OCI-LY7 (cell line): ENCODE data around the gene OPTN. TPM values are rescaled to one million over a fixed set of nuclear protein-coding genes. Genes with fewer than 3 reads are reported as not detected.

Experiments
- BruUV-seq: library from RNA; stranded (reverse); fragments of 400-500 nt; replicated peaks from 2 replicates; lab custom pipeline; 2021; lab: Mats Ljungman, UMichigan
- CTCF ChIA-PET: fragments of 300-600 bp; sonication (Branson Sonifier 250); formaldehyde crosslinking; loops from one replicate; lab custom pipeline; 2022; ENCODE audit warnings: antibody characterized with exemption; ENCODE audit not compliant: unreplicated experiment; lab: Charles Lee
- POLR2A ChIA-PET: fragments of 300-600 bp; sonication (Branson Sonifier 250); formaldehyde crosslinking; loops from one replicate; lab custom pipeline; 2022; ENCODE audit warnings: antibody characterized with exemption; lab: Charles Lee
- DNase-seq: peaks from one replicate; pipeline ENCODE4 v3.0.0-alpha.2; 2015; ENCODE audit warnings: low spot score
- H2AFZ ChIP-seq: fragments of 200-600 bp; sonication (generic), shearing (Covaris generic); 2 replicates; pipeline ENCODE4 v1.6.1; 2014; ENCODE audit warnings: mild to moderate bottlenecking, antibody characterized with exemption, low read length, moderate library complexity
- H3K27ac ChIP-seq: fragments of 200-600 bp; sonication (generic); 2 replicates; pipeline ENCODE4 v1.5.1; 2014; ENCODE audit warnings: mixed run types, low read depth, mild to moderate bottlenecking, moderate library complexity, low read length, inconsistent platforms; ENCODE audit not compliant: poor library complexity, severe bottlenecking
- H3K36me3 ChIP-seq: fragments of 200-600 bp; sonication (generic); 2 replicates; pipeline ENCODE4 v1.6.1; 2014; ENCODE audit warnings: mild to moderate bottlenecking, antibody characterized with exemption, low read length, moderate library complexity, mixed read lengths; ENCODE audit not compliant: insufficient read depth
- H3K4me1 ChIP-seq: fragments of 200-600 bp; sonication (generic); 2 replicates; pipeline ENCODE4 v1.5.1; 2014; ENCODE audit warnings: mild to moderate bottlenecking, low read length; ENCODE audit not compliant: insufficient read depth, poor library complexity, severe bottlenecking
- H3K4me2 ChIP-seq: fragments of 200-600 bp; sonication (generic); 2 replicates; pipeline ENCODE4 v1.6.1; 2014; ENCODE audit warnings: mild to moderate bottlenecking, low read length
- H3K4me3 ChIP-seq: fragments of 200-600 bp; sonication (generic); 2 replicates; pipeline ENCODE4 v1.5.1; 2014; ENCODE audit warnings: mild to moderate bottlenecking, low read depth, low read length; ENCODE audit not compliant: poor library complexity, severe bottlenecking
- H3K79me2 ChIP-seq: fragments of 200-600 bp; sonication (generic); 2 replicates; pipeline ENCODE4 v1.6.1; 2016; ENCODE audit warnings: low read depth, mild to moderate bottlenecking, low read length, moderate library complexity, mixed read lengths; ENCODE audit not compliant: insufficient read depth
- H3K9me2 ChIP-seq: fragments of 200-600 bp; sonication (generic); 2 replicates; pipeline ENCODE4 v1.6.1; 2016; ENCODE audit warnings: mild to moderate bottlenecking, low read length, mixed read lengths; ENCODE audit not compliant: insufficient read depth
- H3K9me3 ChIP-seq: fragments of 200-600 bp; sonication (generic); 2 replicates; pipeline ENCODE4 v1.6.1; 2014; ENCODE audit warnings: mild to moderate bottlenecking, mixed run types, low read length, mixed read lengths
- H4K20me1 ChIP-seq: fragments of 200-600 bp; sonication (generic); 2 replicates; pipeline ENCODE4 v1.6.1; 2014; ENCODE audit warnings: mild to moderate bottlenecking, antibody characterized with exemption, low read length, moderate library complexity, mixed read lengths; ENCODE audit not compliant: insufficient read depth
- CTCF ChIP-seq: fragments of 200-600 bp; sonication (generic); conservative IDR thresholded peaks from 2 replicates; pipeline ENCODE4 v1.5.1; 2014; ENCODE audit warnings: mild to moderate bottlenecking, antibody characterized with exemption, low read length, moderate library complexity, mixed read lengths
- EZH2phosphoT487 ChIP-seq: fragments of 200-600 bp; sonication (generic); IDR thresholded peaks from 2 replicates; pipeline ENCODE4 v1.6.1; 2018; ENCODE audit warnings: low read depth, borderline replicate concordance, mild to moderate bottlenecking, mixed run types, antibody characterized with exemption, low read length, moderate library complexity, mixed read lengths
- intact Hi-C: fragments of 100-400 bp; cut with micrococcal nuclease; formaldehyde crosslinking; loops from one replicate; pipeline ENCODE4 v1.10.0; 2022; ENCODE audit not compliant: unreplicated experiment
- total RNA-seq, 2 experiments: library from RNA; depleted of rRNA in 1 of 2; stranded (reverse); fragments of >200 nt in 1 of 2; shearing (Covaris generic) in 1 of 2; gene quantifications; 2 replicates each; pipeline ENCODE4 v1.2.3, GENCODE V29; 2014 to 2022

The OPTN gene
- total RNA-seq, 2 experiments from 2014 or later, result 0.60 to 3.6 TPM

DNA sequence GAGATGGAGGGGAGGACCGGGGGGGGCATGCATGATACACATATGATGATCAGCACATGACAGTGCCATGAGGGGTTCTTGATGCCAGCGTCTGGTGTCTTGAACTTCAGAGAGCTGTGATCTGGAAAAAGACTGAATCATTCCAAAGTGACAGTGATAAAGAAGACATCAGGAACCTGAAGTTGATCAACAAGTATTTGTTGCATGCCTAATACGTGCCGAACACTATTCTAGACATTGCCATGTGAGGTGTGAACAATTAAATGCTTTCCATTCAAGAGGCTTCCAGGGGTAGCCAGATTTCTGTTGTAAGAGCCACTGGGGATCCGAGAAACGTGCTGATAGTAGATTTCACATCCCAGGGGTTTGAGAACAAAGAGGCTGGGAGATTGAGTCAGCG is 67.6 kb downstream of the OPTN start:
- no peak overlapping the region for H2AFZ ChIP-seq
- TF ChIP-seq CTCF, result no peak
- no peak for TF ChIP-seq EZH2phosphoT487
- H4K20me1 ChIP-seq, result no peaks in the 10 kb centered on the region; the same call in 1 of the 2 replicates
- peaks cover 19% of the 10 kb centered on the region for H3K4me1 ChIP-seq
- CTCF ChIA-PET, result no interaction called here
- H3K9me2 ChIP-seq, result no peaks in the 10 kb centered on the region
- H3K79me2 ChIP-seq, result peaks cover 66% of the 10 kb centered on the region
- H3K27ac ChIP-seq, result no peak overlapping the region
- BruUV-seq, result no TSS peak
- peaks cover 91% of the 10 kb centered on the region for H3K36me3 ChIP-seq
- H3K9me3 ChIP-seq, result no peaks in the 10 kb centered on the region
- DNase-seq, result no peak
- intact Hi-C loops, result no loop called here
- no peak overlapping the region for H3K4me3 ChIP-seq
- H3K4me2 ChIP-seq, result no peak overlapping the region
- POLR2A ChIA-PET, result interaction anchor here (0.8 kb wide), 1 partner anchor 1250 kb away, joined by 3 read pairs; no protein-coding TSS in a partner anchor

DNA sequence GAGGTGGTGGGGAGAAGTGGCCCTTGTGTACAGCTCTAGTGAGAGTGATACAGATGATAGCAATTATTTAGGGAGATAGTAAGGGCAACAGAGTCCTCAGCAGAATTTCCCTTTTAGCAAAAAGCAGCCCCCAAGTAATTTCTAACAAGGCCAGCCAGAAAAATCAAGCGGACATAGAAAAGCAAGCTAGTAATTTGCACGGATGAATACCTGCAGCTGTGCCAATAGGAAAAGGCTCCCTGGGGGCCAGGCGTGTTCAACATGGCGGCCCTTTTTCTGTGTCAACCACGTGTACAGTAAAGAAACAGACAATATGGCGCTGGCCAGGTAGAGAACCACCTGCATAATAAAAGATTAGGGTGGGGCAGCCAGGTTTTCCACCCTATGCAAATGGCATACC is 68.8 kb downstream of the OPTN start:
- no peak for TF ChIP-seq EZH2phosphoT487
- TF ChIP-seq CTCF, result no peak

GRCh38 chr10:13173616-13174015 is 73.7 kb downstream of the OPTN start:
- Histone ChIP-seq H3K4me2 (no peak overlapping the region), H3K36me3 (peaks cover 100% of the 10 kb centered on the region), H3K79me2 (peaks cover 21% of the 10 kb centered on the region), H2AFZ (no peak overlapping the region), H3K4me1 (no peaks in the 10 kb centered on the region), H3K9me3 (no peaks in the 10 kb centered on the region), H3K27ac (no peak overlapping the region), H3K4me3 (no peak overlapping the region), H4K20me1 (no peaks in the 10 kb centered on the region), H3K9me2 (no peaks in the 10 kb centered on the region)
- ChIA-PET POLR2A (interaction anchor here (0.6 to 1.5 kb wide), 4 partner anchors 24 to 261 kb away, joined by 3 to 5 read pairs (median 4); no protein-coding TSS in a partner anchor), CTCF (no interaction called here)
- TF ChIP-seq CTCF (no peak), EZH2phosphoT487 (no peak)
- DNase-seq, result no peak
- TSS peak; percentile 21 for BruUV-seq
- intact Hi-C loops, result no loop called here

More for the DNA sequence above, 68.8 kb downstream of the OPTN start:
- Histone ChIP-seq H3K9me2 (no peaks in the 10 kb centered on the region), H3K4me1 (peaks cover 7% of the 10 kb centered on the region), H3K4me3 (no peak overlapping the region), H2AFZ (no peak overlapping the region), H4K20me1 (no peaks in the 10 kb centered on the region; the same call in 1 of the 2 replicates), H3K79me2 (peaks cover 54% of the 10 kb centered on the region), H3K36me3 (peaks cover 97% of the 10 kb centered on the region), H3K27ac (no peak overlapping the region), H3K4me2 (no peak overlapping the region), H3K9me3 (no peaks in the 10 kb centered on the region)
- no TSS peak for BruUV-seq
- no peak for DNase-seq
- POLR2A ChIA-PET, result no interaction called here
- intact Hi-C loops, result no loop called here
- CTCF ChIA-PET, result no interaction called here
